WTC11 (cell line): Measurements from ENCODE around the gene ATP2A2. TPM values are rescaled to one million over a fixed set of nuclear protein-coding genes. Genes with fewer than 3 reads are reported as not detected.
A peak's percentile ranks its signal among the peaks of the same experiment; 100 is the strongest.

ENCODE experiments used
- ATAC-seq: fragments of 200-7000 bp; cut with Tn5 transposase; 2 replicates; pipeline ENCODE4 v1.10.0; 2021; ENCODE audit warnings: mild to moderate bottlenecking, moderate library complexity
- CTCF ChIA-PET: fragments of 300-600 bp; sonication (Branson Sonifier 250); formaldehyde crosslinking; loops from one replicate; lab custom pipeline; 2021; ENCODE audit warnings: antibody characterized with exemption; lab: Charles Lee
- POLR2A ChIA-PET: fragments of 350-600 bp; sonication (Branson Sonifier 250); formaldehyde crosslinking; loops from one replicate; lab custom pipeline; 2021; ENCODE audit warnings: antibody characterized with exemption; lab: Charles Lee
- DNase-seq: peaks from one replicate; pipeline ENCODE4 v3.0.0; 2021; ENCODE audit warnings: low spot score
- H3K27ac Mint-ChIP-seq: 2 replicates; pipeline ENCODE4 v1.8.0; 2021; ENCODE audit warnings: mixed read lengths
- H3K27me3 Mint-ChIP-seq: 2 replicates; pipeline ENCODE4 v1.8.0; 2021; ENCODE audit warnings: low read depth, mild to moderate bottlenecking, moderate library complexity, mixed read lengths
- H3K36me3 Mint-ChIP-seq: 2 replicates; pipeline ENCODE4 v1.8.0; 2021; ENCODE audit warnings: mixed read lengths
- H3K4me1 Mint-ChIP-seq: 2 replicates; pipeline ENCODE4 v1.8.0; 2022; ENCODE audit warnings: mixed read lengths
- H3K4me3 Mint-ChIP-seq: 2 replicates; pipeline ENCODE4 v1.8.0; 2021; ENCODE audit warnings: mild to moderate bottlenecking, moderate library complexity, mixed read lengths
- H3K9me3 Mint-ChIP-seq: 2 replicates; pipeline ENCODE4 v1.8.0; 2021; ENCODE audit warnings: mixed read lengths
- AFF4 ChIP-seq: sonication (generic); formaldehyde crosslinking; IDR thresholded peaks from 2 replicates; pipeline ENCODE4 v1.8.1; 2023; ENCODE audit warnings: mild to moderate bottlenecking, missing genetic modification reagents, borderline replicate concordance
- EMX1 ChIP-seq: fragments of 250-450 bp; sonication (Bioruptor Pico); IDR thresholded peaks from 2 replicates; pipeline ENCODE4 v1.8.0; 2021; ENCODE audit warnings: mild to moderate bottlenecking
- IRF2 ChIP-seq: sonication (generic); formaldehyde crosslinking; IDR thresholded peaks from 2 replicates; pipeline ENCODE4 v1.8.0; 2022; ENCODE audit warnings: low read depth, missing genetic modification reagents, borderline replicate concordance
- NFYB ChIP-seq: sonication (generic); formaldehyde crosslinking; conservative IDR thresholded peaks from 2 replicates; pipeline ENCODE4 v1.8.0; 2022; ENCODE audit warnings: low read depth, missing genetic modification reagents
- NR2C2 ChIP-seq: sonication (generic); formaldehyde crosslinking; IDR thresholded peaks from 2 replicates; pipeline ENCODE4 v1.8.0; 2022; ENCODE audit warnings: mild to moderate bottlenecking, missing genetic modification reagents
- NR3C1 ChIP-seq: sonication (generic); formaldehyde crosslinking; conservative IDR thresholded peaks from 2 replicates; pipeline ENCODE4 v1.8.1; 2023; ENCODE audit warnings: low read depth, mild to moderate bottlenecking, missing genetic modification reagents
- SMAD3 ChIP-seq: sonication (generic); formaldehyde crosslinking; IDR thresholded peaks from 2 replicates; pipeline ENCODE4 v1.8.0; 2022; ENCODE audit warnings: missing genetic modification reagents, mild to moderate bottlenecking, borderline replicate concordance
- SOX15 ChIP-seq: fragments of 250-450 bp; sonication (Bioruptor Pico); IDR thresholded peaks from 2 replicates; pipeline ENCODE4 v1.9.0; 2021; ENCODE audit warnings: mild to moderate bottlenecking
- TEAD4 ChIP-seq: sonication (generic); formaldehyde crosslinking; IDR thresholded peaks from 2 replicates; pipeline ENCODE4 v1.8.0; 2022; ENCODE audit warnings: mild to moderate bottlenecking, missing genetic modification reagents
- USF1 ChIP-seq: sonication (generic); formaldehyde crosslinking; IDR thresholded peaks from 2 replicates; pipeline ENCODE4 v1.8.0; 2022; ENCODE audit warnings: mild to moderate bottlenecking, missing genetic modification reagents
- ZNF121 ChIP-seq: sonication (generic); formaldehyde crosslinking; IDR thresholded peaks from 2 replicates; pipeline ENCODE4 v1.8.0; 2023; ENCODE audit warnings: missing genetic modification reagents
- ZNF138 ChIP-seq: sonication (generic); formaldehyde crosslinking; conservative IDR thresholded peaks from 2 replicates; pipeline ENCODE4 v1.8.1; 2022; ENCODE audit warnings: mild to moderate bottlenecking, moderate library complexity, missing genetic modification reagents
- ZNF232 ChIP-seq: sonication (generic); formaldehyde crosslinking; IDR thresholded peaks from 2 replicates; pipeline ENCODE4 v1.8.0; 2022; ENCODE audit warnings: mild to moderate bottlenecking, missing genetic modification reagents
- total RNA-seq: library from RNA; stranded (reverse); gene quantifications from 3 replicates; pipeline ENCODE4 v1.2.3, GENCODE V29; 2021
- TF ChIP-seq, protein P1 (sequence below): sonication (generic); formaldehyde crosslinking; IDR thresholded peaks from 2 replicates; pipeline ENCODE4 v1.8.1; 2022; ENCODE audit warnings: missing genetic modification reagents, borderline replicate concordance

ATP2A2 gene
- total RNA-seq, 1 experiment from 2014 or later = 239 TPM

GRCh38 chr12:110352401-110352800 lies 71.4 kb downstream of the ATP2A2 start:
- POLR2A ChIA-PET = no interaction called here
- no peaks in the 10 kb centered on the region for H3K4me1 Mint-ChIP-seq
- ATAC-seq = no peak
- H3K27ac Mint-ChIP-seq = no peak overlapping the region
- CTCF ChIA-PET = interaction anchor here (0.8 to 3.7 kb wide), 2 partner anchors 25 to 79 kb away, joined by 3 to 46 read pairs; no protein-coding TSS in a partner anchor
- TF ChIP-seq, protein P1, sequence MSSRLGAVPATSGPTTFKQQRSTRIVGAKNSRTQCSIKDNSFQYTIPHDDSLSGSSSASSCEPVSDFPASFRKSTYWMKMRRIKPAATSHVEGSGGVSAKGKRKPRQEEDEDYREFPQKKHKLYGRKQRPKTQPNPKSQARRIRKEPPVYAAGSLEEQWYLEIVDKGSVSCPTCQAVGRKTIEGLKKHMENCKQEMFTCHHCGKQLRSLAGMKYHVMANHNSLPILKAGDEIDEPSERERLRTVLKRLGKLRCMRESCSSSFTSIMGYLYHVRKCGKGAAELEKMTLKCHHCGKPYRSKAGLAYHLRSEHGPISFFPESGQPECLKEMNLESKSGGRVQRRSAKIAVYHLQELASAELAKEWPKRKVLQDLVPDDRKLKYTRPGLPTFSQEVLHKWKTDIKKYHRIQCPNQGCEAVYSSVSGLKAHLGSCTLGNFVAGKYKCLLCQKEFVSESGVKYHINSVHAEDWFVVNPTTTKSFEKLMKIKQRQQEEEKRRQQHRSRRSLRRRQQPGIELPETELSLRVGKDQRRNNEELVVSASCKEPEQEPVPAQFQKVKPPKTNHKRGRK (CRISPR knock-in tag) = no peak
- TF ChIP-seq USF1 (CRISPR knock-in tag) (no peak), SOX15 (CRISPR knock-in tag) (no peak), NFYB (CRISPR knock-in tag) (no peak), NR2C2 (CRISPR knock-in tag) (no peak), SMAD3 (CRISPR knock-in tag) (no peak), ZNF138 (CRISPR knock-in tag) (no peak)
- DNase-seq = no peak
- no peaks in the 10 kb centered on the region for H3K27me3 Mint-ChIP-seq
- no peaks in the 10 kb centered on the region for H3K9me3 Mint-ChIP-seq
- H3K4me3 Mint-ChIP-seq = no peak overlapping the region
- H3K36me3 Mint-ChIP-seq = peaks cover 19% of the 10 kb centered on the region

DNA sequence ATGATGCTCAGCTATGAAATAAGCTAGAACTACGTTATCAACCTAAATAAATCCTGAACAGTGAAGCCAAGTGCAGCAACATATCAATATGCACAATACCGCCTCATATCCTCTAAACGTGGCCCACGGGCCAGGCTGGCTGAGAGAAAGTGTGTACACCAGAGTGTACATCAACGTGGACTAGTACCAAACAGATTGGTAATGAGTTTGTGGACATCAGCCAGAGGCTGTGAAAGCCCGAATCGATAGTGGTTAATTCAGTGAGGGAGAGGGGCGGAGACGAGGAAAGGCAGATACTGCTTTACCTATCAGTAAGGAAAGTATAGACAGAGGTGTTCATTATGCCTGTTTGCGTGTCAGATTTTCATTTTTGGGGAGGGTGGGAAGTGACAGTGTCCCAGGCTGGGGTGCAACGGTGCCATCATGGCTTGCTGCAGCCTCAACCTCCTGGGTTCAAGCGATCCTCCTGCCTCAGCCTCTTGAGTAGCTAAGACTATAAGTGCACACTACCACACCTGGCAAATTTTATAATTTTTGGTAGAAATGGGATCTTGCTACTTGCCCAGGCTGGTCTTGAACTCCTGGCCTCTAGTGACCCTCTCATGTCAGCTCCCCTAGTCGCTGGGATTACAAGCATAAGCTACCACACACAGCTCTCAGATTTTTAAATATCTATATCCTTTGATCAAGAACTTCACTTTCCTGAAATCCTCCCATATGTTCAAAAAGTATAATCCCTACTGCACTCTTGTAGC lies 72.3 kb downstream of the ATP2A2 start:
- Mint-ChIP-seq H3K27me3 (no peaks in the 10 kb centered on the region), H3K4me1 (no peaks in the 10 kb centered on the region), H3K4me3 (no peak overlapping the region), H3K36me3 (peaks cover 10% of the 10 kb centered on the region; the same call in 1 of the 2 replicates), H3K9me3 (no peaks in the 10 kb centered on the region), H3K27ac (no peak overlapping the region)
- CTCF ChIA-PET = interaction anchor here (3.7 kb wide), 1 partner anchor 78 kb away, joined by 46 read pairs; no protein-coding TSS in a partner anchor
- POLR2A ChIA-PET = no interaction called here
- ATAC-seq (no peak), DNase-seq (no peak)
- no peak for TF ChIP-seq ZNF121 (CRISPR knock-in tag)
- TF ChIP-seq EMX1 (CRISPR knock-in tag) = 0 out of 2 replicates have a peak, but pooled peaks have one; percentile 18
- no peak for TF ChIP-seq NR2C2 (CRISPR knock-in tag)
- no peak for TF ChIP-seq ZNF232 (CRISPR knock-in tag)
- no peak for TF ChIP-seq IRF2 (CRISPR knock-in tag)
- TF ChIP-seq AFF4 (CRISPR knock-in tag) = no peak

DNA sequence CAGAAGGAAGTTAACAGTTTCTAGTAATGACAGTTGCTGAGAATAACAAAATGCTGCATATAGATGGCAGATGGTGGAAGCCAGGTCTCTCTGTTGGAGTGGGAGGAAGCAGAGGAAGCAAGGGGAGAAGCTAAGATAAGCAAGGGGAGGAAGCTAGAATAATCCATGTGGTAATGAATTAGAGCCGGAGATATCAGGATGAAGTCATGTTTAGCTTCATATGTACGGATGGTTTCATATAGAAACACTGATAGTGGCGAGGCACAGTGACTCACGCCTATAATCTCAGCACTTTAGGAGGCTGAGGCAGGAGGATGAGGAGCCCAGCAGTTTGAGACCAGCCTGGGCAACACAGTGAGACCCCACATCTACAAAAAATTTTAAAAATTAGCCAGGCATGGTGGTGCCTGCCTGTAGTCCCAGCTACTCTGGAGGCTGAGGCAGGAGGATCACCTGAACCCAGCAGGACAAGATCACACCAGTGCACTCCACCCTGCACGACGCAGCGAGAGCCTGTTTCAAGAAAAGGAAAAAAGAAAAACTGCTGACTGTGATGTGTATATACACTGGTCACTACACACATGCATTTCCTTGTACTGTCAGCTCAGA lies 73.2 kb downstream of the ATP2A2 start:
- ChIA-PET POLR2A (no interaction called here), CTCF (interaction anchor here (3.7 kb wide), 1 partner anchor 77 kb away, joined by 46 read pairs; no protein-coding TSS in a partner anchor)
- Mint-ChIP-seq H3K36me3 (peaks cover 8% of the 10 kb centered on the region; the same call in 1 of the 2 replicates), H3K9me3 (no peaks in the 10 kb centered on the region), H3K4me3 (no peak overlapping the region), H3K27ac (no peak overlapping the region), H3K27me3 (no peaks in the 10 kb centered on the region), H3K4me1 (no peaks in the 10 kb centered on the region)
- TF ChIP-seq ZNF121 (CRISPR knock-in tag) (0 out of 2 replicates have a peak, but pooled peaks have one; percentile 11), NR3C1 (CRISPR knock-in tag) (no peak), IRF2 (CRISPR knock-in tag) (no peak), TEAD4 (CRISPR knock-in tag) (no peak)
- ATAC-seq (no peak), DNase-seq (no peak)
